Stimulated activated CD4-positive, alpha-beta T cell treated with anti-CD3 and anti-CD28 coated beads, Interleukin-15, amount 100 ng/mL, for 1 hour (primary cell): Measurements from ENCODE around the gene TCAP.
"Not testable (repeated sequence)": the region's sequence is repeated elsewhere in the genome, so short reads cannot be mapped to it uniquely, and the experiment has no call there.

Experiments
- DNase-seq, 2 donors: peaks; one replicate each; pipeline ENCODE4 v3.0.0-alpha.2; 2020; ENCODE audit warnings: low read depth in 1 of 2, low spot score in 1 of 2

Gene TCAP

GRCh38 chr17:39702901-39703893 is 38.0 kb downstream of the TCAP start:
- no peak for DNase-seq

GRCh38 chr17:39703913-39704312 is 38.8 kb downstream of the TCAP start:
- DNase-seq: no peak

GRCh38 chr17:39704821-39705551 is 39.8 kb downstream of the TCAP start:
- no peak for DNase-seq

GRCh38 chr17:39705786-39706348 is 40.7 kb downstream of the TCAP start:
- no peak for DNase-seq

GRCh38 chr17:39706383-39706782 is 41.2 kb downstream of the TCAP start:
- DNase-seq: no peak

- DNase-seq: no peak
Observed at GRCh38 chr17:39706921-39707337, 41.8 kb downstream of the TCAP start.

GRCh38 chr17:39709319-39709997 is 44.3 kb downstream of the TCAP start:
- no peak for DNase-seq

GRCh38 chr17:39709998-39710964 is 45.1 kb downstream of the TCAP start:
- DNase-seq: no peak

- not testable (repeated sequence) for DNase-seq
Observed at GRCh38 chr17:39711071-39711470, 45.9 kb downstream of the TCAP start.

- no peak for DNase-seq
Observed at GRCh38 chr17:39711851-39712250, 46.7 kb downstream of the TCAP start.

GRCh38 chr17:39714234-39714633 is 49.1 kb downstream of the TCAP start:
- DNase-seq: no peak

GRCh38 chr17:39715375-39716072 is 50.4 kb downstream of the TCAP start:
- DNase-seq: no peak
